HEK293T (cell line): ENCODE measurements around the gene AFG3L2.

ENCODE experiments used
- CTCF ChIA-PET: fragments of 350-600 bp; formaldehyde crosslinking; extraction: SDS; loops from one replicate; lab custom pipeline; 2021; ENCODE audit warnings: antibody characterized with exemption, inconsistent platforms; lab: Yijun Ruan, JAX
- POLR2A ChIA-PET: fragments of 350-600 bp; formaldehyde crosslinking; extraction: SDS; loops from one replicate; lab custom pipeline; 2020; ENCODE audit warnings: antibody characterized with exemption, inconsistent platforms; lab: Yijun Ruan, JAX
- DNase-seq: peaks from one replicate; pipeline ENCODE4 v3.0.0; 2012; ENCODE audit warnings: mixed read lengths; ENCODE audit errors: extremely low spot score
- ARNT ChIP-seq: fragments of 450-650 bp; IDR thresholded peaks from 2 replicates; pipeline ENCODE4 v1.6.1; 2017; ENCODE audit warnings: mild to moderate bottlenecking
- BHLHE40 ChIP-seq: fragments of 450-650 bp; IDR thresholded peaks from 2 replicates; pipeline ENCODE4 v1.6.1; 2016; ENCODE audit warnings: mild to moderate bottlenecking, moderate library complexity, borderline replicate concordance
- CTBP1 ChIP-seq: fragments of 450-650 bp; IDR thresholded peaks from 2 replicates; pipeline ENCODE4 v1.6.1; 2016; ENCODE audit warnings: borderline replicate concordance
- ELF4 ChIP-seq: fragments of 450-650 bp; IDR thresholded peaks from 2 replicates; pipeline ENCODE4 v1.6.1; 2017; ENCODE audit warnings: antibody characterized with exemption
- FOXA1 ChIP-seq: fragments of 450-650 bp; IDR thresholded peaks from 2 replicates; pipeline ENCODE4 v1.6.1; 2016; ENCODE audit warnings: mild to moderate bottlenecking
- FOXK2 ChIP-seq: fragments of 450-650 bp; IDR thresholded peaks from 2 replicates; pipeline ENCODE4 v1.6.1; 2016; ENCODE audit warnings: mild to moderate bottlenecking
- FOXM1 ChIP-seq: fragments of 450-650 bp; IDR thresholded peaks from 2 replicates; pipeline ENCODE4 v1.6.1; 2017; ENCODE audit warnings: mild to moderate bottlenecking, borderline replicate concordance
- HDGF ChIP-seq: fragments of 450-650 bp; IDR thresholded peaks from 2 replicates; pipeline ENCODE4 v1.6.1; 2017; ENCODE audit warnings: antibody characterized with exemption, borderline replicate concordance
- L3MBTL2 ChIP-seq: fragments of 450-650 bp; conservative IDR thresholded peaks from 2 replicates; pipeline ENCODE4 v1.6.1; 2016; ENCODE audit warnings: mild to moderate bottlenecking
- LEF1 ChIP-seq: fragments of 450-650 bp; IDR thresholded peaks from 2 replicates; pipeline ENCODE4 v1.6.1; 2017; ENCODE audit warnings: mild to moderate bottlenecking, borderline replicate concordance
- NFRKB ChIP-seq: fragments of 450-650 bp; IDR thresholded peaks from 2 replicates; pipeline ENCODE4 v1.6.1; 2016; ENCODE audit warnings: mild to moderate bottlenecking, moderate library complexity
- SP1 ChIP-seq: fragments of 450-650 bp; IDR thresholded peaks from 2 replicates; pipeline ENCODE4 v1.6.1; 2017
- SUZ12 ChIP-seq: fragments of 450-650 bp; IDR thresholded peaks from 2 replicates; pipeline ENCODE4 v1.6.1; 2016; ENCODE audit warnings: mild to moderate bottlenecking
- TARDBP ChIP-seq: fragments of 450-650 bp; IDR thresholded peaks from 2 replicates; pipeline ENCODE4 v1.6.1; 2016
- ZNF384 ChIP-seq: fragments of 450-650 bp; IDR thresholded peaks from 2 replicates; pipeline ENCODE4 v1.6.1; 2016
- TF ChIP-seq, protein P1 (sequence below): fragments of 450-650 bp; IDR thresholded peaks from 2 replicates; pipeline ENCODE4 v1.6.1; 2016

Gene AFG3L2

GRCh38 chr18:12361770-12362378, 15.2 kb downstream of the AFG3L2 start:
- CTCF ChIA-PET = interaction anchor here (0.6 kb wide), 1 partner anchor 509 kb away, joined by 3 read pairs; no protein-coding TSS in a partner anchor
- DNase-seq = no peak
- POLR2A ChIA-PET = no interaction called here
- TF ChIP-seq SP1 (no peak), FOXA1 (no peak), FOXM1 (no peak)

- DNase-seq = no peak
These were observed 17.5 kb downstream of the AFG3L2 start for GRCh38 chr18:12359515-12359927.

DNA sequence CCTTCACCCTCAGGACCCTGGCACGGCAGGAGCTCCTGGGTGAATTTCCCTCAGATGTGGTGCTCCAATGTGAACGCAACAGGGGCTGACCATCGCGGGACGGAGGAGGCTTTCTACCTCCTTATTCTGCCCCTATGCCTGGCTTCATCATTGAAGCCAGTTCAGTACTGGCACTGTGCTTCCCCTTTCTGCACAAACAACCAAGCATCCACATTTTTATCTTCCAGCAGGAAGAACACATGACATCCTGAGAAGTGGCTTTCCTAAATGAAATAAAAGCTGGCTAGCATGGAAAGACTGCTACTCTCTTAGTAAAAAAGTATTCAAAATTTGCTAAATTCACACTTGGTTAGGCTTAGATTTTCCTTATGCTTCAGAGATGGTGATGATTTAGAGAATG, 24.8 kb downstream of the AFG3L2 start:
- no peak for TF ChIP-seq NFRKB
- TF ChIP-seq ARNT = no peak
- no peak for TF ChIP-seq TARDBP
- TF ChIP-seq BHLHE40 = no peak
- TF ChIP-seq SP1 = no peak
- TF ChIP-seq ZNF384 = no peak
- no peak for TF ChIP-seq CTBP1
- TF ChIP-seq, protein P1, sequence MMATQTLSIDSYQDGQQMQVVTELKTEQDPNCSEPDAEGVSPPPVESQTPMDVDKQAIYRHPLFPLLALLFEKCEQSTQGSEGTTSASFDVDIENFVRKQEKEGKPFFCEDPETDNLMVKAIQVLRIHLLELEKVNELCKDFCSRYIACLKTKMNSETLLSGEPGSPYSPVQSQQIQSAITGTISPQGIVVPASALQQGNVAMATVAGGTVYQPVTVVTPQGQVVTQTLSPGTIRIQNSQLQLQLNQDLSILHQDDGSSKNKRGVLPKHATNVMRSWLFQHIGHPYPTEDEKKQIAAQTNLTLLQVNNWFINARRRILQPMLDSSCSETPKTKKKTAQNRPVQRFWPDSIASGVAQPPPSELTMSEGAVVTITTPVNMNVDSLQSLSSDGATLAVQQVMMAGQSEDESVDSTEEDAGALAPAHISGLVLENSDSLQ = no peak
- TF ChIP-seq FOXM1 = no peak
- no peak for TF ChIP-seq LEF1
- no peak for TF ChIP-seq FOXA1
- no peak for TF ChIP-seq SUZ12
- no peak for TF ChIP-seq ELF4
- no peak for TF ChIP-seq HDGF
- no peak for TF ChIP-seq FOXK2
- ChIA-PET POLR2A (no interaction called here), CTCF (interaction anchor here (1.4 kb wide), 1 partner anchor 24 kb away, joined by 3 read pairs; no protein-coding TSS in a partner anchor)
- no peak for DNase-seq

More at GRCh38 chr18:12359515-12359927, 17.5 kb downstream of the AFG3L2 start:
- ChIA-PET CTCF (no interaction called here), POLR2A (no interaction called here)
- TF ChIP-seq NFRKB (no peak), BHLHE40 (no peak), L3MBTL2 (no peak)
- TF ChIP-seq, protein P1 = no peak

DNA sequence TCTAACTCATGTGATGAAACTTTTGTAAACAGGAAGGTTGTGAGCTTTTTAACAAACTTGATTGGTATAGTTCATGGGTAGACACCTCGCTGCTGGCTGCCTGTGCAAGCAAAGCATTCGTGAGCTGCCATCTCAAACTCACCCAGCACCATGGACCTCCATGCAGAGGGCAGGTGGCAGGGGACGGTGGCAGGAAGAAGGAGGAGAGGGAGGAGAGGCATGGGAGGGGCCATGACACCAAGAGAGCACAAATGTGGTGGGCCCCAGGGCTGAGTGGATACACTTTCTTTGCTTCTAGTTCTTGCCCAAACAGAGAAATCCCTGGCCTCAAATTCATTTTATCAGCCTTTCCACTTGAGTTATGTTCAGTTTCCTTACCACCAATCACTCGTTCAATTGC, 29.1 kb downstream of the AFG3L2 start:
- DNase-seq = no peak
- TF ChIP-seq LEF1 (no peak), FOXK2 (no peak), L3MBTL2 (no peak), TARDBP (no peak), SUZ12 (no peak), FOXA1 (no peak), ZNF384 (no peak), CTBP1 (no peak), FOXM1 (no peak), BHLHE40 (no peak), NFRKB (no peak), ELF4 (no peak), SP1 (no peak), ARNT (no peak), HDGF (no peak)
- TF ChIP-seq, protein P1 = no peak
- CTCF ChIA-PET = no interaction called here
- POLR2A ChIA-PET = no interaction called here

DNA sequence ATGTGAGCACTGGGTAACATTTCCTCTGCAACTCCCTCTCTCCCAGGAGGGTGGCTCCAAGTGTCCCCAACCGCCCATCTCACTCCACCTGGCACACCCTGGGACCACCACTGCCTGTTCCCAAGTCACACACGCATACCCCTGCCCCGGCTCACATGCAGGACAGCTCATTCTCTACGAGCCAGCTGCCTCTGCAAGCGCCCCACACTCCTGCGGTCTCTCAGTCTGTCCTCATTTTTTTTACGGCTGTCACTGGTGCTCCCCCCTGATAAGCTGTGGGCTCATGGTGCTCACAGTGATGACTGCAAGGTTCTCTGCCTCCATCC, 30.8 kb downstream of the AFG3L2 start:
- CTCF ChIA-PET = no interaction called here
- no peak for TF ChIP-seq SUZ12
- TF ChIP-seq HDGF = no peak
- TF ChIP-seq, protein P1 = no peak
- TF ChIP-seq ELF4 = no peak
- TF ChIP-seq BHLHE40 = no peak
- no peak for TF ChIP-seq SP1
- no peak for TF ChIP-seq ARNT
- no peak for TF ChIP-seq FOXA1
- TF ChIP-seq ZNF384 = no peak
- POLR2A ChIA-PET = no interaction called here
- no peak for DNase-seq

GRCh38 chr18:12345491-12346239, 31.4 kb downstream of the AFG3L2 start:
- no peak for TF ChIP-seq ZNF384
- no peak for TF ChIP-seq ELF4
- TF ChIP-seq NFRKB = no peak
- no peak for TF ChIP-seq L3MBTL2
- TF ChIP-seq HDGF = no peak
- no peak for TF ChIP-seq SP1
- TF ChIP-seq FOXM1 = no peak
- no peak for TF ChIP-seq SUZ12
- no peak for TF ChIP-seq ARNT
- ChIA-PET POLR2A (no interaction called here), CTCF (no interaction called here)
- no peak for DNase-seq
